Measurements from ENCODE around the gene QRSL1.

Gene QRSL1

DNA sequence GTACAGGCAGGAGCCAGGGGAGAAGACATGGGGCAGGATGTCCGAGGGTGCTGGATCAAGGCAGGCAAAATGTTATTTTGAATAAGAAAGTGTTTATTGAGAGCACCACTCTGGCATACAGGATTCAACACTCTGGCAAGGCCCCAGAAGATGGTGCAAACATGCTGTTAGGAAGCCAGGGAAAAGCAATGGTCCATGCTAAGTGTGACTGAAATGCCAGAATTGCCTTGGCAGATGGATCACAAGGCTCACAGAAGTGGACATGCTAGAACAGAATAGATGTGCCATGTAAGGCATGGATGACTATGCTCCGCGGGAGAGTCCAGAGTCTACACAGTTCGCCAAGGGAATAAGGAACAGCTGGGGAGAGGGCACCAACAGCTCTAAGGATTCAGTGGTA, 54.6 kb downstream of the QRSL1 start:
- TF ChIP-seq, protein P1, sequence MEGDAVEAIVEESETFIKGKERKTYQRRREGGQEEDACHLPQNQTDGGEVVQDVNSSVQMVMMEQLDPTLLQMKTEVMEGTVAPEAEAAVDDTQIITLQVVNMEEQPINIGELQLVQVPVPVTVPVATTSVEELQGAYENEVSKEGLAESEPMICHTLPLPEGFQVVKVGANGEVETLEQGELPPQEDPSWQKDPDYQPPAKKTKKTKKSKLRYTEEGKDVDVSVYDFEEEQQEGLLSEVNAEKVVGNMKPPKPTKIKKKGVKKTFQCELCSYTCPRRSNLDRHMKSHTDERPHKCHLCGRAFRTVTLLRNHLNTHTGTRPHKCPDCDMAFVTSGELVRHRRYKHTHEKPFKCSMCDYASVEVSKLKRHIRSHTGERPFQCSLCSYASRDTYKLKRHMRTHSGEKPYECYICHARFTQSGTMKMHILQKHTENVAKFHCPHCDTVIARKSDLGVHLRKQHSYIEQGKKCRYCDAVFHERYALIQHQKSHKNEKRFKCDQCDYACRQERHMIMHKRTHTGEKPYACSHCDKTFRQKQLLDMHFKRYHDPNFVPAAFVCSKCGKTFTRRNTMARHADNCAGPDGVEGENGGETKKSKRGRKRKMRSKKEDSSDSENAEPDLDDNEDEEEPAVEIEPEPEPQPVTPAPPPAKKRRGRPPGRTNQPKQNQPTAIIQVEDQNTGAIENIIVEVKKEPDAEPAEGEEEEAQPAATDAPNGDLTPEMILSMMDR (IDR thresholded peaks at IDR 0.05; ENCODE audit: extremely low read depth, missing control alignments): no peak
- DNase-seq (ENCODE audit: low spot score): no peak

DNA sequence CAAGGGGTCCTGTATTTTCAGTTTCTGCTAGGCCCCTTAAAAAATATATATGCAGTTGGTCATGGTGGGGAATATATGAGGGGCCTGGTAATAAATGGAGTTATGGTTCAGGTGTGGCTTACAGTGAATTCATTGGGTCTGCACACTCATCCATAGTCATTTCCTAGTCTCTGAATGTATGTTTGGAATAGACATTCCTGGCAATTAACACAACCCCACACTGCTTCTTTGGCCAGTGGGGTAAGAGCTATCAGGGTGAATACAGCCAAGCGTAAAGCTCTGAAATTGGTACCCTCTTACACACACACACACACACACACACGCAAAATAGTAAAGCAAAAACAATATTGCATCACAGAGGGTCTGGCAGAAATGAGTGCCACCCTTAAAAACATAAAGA, 56.5 kb downstream of the QRSL1 start:
- TF ChIP-seq, protein P1 (IDR thresholded peaks at IDR 0.05; ENCODE audit: extremely low read depth, missing control alignments): no peak
- no peak for DNase-seq (ENCODE audit: low spot score)

DNA sequence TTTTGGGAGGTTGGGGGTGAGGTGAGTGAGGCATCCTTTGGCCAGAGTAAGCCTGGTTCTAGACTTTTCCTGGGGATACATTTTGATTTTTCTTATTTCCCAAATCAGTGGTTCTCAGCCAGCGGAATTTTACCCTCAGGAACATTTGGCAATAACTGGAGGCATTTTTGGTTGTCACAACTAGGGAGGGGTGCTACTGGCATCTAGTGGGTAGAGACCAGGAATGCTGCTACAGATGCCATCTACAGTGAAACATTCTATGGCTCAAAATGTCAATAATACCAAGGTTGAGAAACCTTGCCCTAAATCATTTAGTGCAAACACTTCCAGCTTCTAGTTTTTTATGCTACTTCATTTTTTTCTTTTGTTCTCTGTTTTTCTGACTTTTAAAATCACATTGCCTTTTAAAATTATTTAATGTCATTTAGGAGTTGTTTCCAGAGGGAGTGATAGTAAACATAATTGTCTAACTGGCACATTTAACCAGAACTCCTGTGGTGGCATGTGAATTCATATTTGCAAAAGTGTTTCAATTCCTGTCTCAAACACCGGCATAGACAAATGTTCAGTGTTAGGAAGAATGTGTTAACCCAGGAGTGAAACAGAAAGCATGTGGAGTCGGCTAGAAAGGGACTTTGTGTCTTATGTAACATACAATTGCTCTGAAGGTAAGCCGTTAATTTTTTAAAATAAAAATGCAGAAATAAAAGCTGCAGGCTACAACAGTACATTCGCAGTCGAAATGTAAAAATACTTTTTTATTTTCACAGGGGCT, 59.0 kb downstream of the QRSL1 start:
- TF ChIP-seq, protein P1 (IDR thresholded peaks at IDR 0.05; ENCODE audit: extremely low read depth, missing control alignments): no peak
- no peak for DNase-seq (ENCODE audit: low spot score)

DNA sequence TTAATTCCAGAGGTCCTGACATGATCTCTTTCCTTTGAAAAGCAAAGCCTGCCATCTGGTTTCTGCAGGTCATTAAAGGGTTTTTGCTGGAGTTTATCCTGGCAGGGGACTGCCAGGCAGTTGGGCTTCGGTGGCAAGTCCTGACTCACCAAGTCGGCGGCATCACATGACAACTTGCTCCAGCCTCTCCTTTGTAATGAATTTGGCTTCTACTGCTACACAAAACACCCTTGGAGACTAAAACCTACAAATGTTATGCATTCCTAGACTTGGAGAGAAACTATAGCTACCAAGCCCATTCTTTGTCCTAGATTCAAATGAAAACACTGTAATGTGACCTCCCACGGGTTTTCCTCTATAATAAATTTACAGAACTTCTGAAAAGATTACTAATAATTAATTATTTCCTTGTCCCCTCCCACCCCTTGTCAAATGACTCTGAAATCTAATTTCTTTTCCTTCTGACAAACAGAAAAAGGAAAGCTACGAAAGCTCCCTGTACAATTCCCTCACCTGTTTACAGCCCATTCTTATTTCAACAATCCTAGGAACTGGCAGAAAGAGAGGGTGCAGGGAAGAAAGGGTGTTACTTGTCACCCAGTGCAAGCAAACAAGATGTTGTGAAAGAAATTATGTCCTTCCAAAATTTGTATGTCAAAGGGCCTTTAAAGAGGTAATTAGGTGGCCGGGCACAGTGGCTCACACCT, 62.9 kb downstream of the QRSL1 start:
- DNase-seq (ENCODE audit: low spot score): no peak

DNA sequence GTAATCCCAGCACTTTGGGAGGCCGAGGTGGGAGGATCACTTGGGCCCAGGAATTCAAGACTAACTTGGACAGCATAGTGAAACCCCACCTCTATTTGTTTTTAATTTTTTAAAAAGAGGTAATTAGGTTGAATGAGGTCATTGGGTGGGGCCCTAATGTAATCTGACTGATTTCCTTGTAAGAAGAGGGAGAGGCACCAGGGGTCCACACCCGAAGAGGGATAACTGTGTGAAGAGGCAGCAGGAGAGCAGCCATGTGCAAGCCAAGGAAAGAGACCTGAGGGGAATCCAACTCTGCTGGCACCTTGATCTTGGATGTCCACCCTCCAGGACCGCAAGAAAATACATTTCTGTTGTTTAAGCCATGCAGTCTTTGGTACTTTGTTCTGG, 63.4 kb downstream of the QRSL1 start:
- DNase-seq (ENCODE audit: low spot score): no peak
- TF ChIP-seq, protein P1 (IDR thresholded peaks at IDR 0.05; ENCODE audit: extremely low read depth, missing control alignments): no peak

More for the DNA sequence above, 62.9 kb downstream of the QRSL1 start:
- TF ChIP-seq, protein P1 (IDR thresholded peaks at IDR 0.05; ENCODE audit: extremely low read depth, missing control alignments): no peak

DNA sequence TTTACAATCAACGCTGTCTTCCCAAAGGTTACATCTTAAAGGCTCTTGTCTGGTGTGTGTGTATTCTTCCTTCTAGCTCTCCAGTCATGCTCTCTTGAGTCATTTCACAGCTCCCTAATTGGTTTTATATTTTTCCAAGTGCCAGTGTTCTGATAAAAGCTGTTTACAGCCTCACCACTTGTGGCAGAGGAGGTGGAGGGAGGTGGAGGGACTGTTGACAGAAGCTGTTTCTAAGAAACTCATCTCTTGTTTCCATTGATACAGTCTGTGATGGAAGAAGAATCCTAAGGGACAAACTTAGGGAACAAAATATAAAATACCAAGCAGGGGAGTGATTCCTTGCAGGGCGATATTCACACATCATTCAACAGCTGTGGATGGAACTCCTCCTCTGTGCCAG, 64.0 kb downstream of the QRSL1 start:
- TF ChIP-seq, protein P1 (IDR thresholded peaks at IDR 0.05; ENCODE audit: extremely low read depth, missing control alignments): no peak
- DNase-seq (ENCODE audit: low spot score): no peak

DNA sequence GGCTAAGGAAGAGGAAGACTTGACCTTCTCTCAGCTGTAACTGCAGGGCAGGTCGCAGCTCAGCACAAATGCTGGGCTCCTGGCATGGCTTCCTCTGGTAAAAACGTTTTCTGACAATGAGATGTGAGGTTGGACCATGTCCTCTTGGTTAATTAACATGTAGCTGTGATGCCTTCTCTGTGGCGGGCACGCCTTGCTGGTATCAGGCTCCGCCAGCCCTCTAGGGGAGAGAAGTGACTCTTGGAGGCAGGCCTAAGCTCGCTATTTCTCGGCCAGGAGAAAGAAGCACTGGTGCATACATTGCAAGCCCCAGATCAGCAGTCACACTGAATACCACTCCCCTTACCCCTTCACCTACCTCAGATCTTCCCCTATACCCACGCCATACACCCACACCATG, 65.0 kb downstream of the QRSL1 start:
- no peak for DNase-seq (ENCODE audit: low spot score)
- TF ChIP-seq, protein P1 (IDR thresholded peaks at IDR 0.05; ENCODE audit: extremely low read depth, missing control alignments): no peak

Measured in GM20000 (cell line).